ENCODE measurements around the gene FBN1.

FBN1 gene

GRCh38 chr15:48622237-48622636 lies 23.3 kb downstream of the FBN1 start:
- no peak for DNase-seq (ENCODE audit: low spot score)

GRCh38 chr15:48619446-48619845 lies 26.1 kb downstream of the FBN1 start:
- DNase-seq (ENCODE audit: low spot score), result no peak

- DNase-seq (ENCODE audit: low spot score), result no peak
Observed at GRCh38 chr15:48617619-48618018, 27.9 kb downstream of the FBN1 start.

GRCh38 chr15:48616216-48616615 lies 29.3 kb downstream of the FBN1 start:
- no peak for DNase-seq (ENCODE audit: low spot score)

DNA sequence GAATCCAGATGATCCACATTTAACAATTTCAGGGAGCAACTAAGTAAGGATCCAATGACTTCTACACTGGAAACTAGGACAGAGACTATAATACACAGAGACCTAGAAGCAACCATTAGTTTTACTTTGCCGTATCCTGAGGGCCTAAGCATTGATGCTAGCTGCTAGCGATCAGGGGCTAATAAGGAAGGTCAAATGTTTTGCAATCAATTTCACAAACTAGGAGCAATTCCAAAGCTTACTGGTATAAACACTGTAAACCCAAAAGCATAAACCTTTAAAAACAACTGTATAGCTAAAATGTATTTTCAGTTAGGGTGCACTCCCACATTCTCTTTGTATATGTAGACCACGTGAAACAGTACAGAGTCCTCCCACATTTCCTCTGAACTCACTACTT lies 31.5 kb downstream of the FBN1 start:
- no peak for DNase-seq (ENCODE audit: low spot score)

DNA sequence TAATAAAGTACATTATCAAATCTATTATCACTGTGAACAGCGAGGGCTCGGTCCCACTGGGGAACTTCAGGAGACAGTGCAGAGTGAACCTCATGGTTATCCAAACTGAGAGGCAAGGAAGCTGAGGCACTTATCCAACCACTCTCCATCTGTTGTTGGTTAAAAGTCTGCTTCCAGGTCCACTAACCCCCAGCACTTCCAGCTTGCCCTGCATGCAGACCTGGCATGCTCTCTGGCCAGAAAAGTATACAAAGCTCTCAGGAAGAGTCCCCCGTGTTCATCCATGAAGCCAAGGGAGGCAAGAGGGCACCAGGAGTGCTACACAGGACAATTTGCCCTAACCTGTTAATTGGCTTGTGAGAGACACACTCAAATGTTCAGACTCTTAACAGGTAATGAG lies 36.0 kb downstream of the FBN1 start:
- no peak for DNase-seq (ENCODE audit: low spot score)

DNA sequence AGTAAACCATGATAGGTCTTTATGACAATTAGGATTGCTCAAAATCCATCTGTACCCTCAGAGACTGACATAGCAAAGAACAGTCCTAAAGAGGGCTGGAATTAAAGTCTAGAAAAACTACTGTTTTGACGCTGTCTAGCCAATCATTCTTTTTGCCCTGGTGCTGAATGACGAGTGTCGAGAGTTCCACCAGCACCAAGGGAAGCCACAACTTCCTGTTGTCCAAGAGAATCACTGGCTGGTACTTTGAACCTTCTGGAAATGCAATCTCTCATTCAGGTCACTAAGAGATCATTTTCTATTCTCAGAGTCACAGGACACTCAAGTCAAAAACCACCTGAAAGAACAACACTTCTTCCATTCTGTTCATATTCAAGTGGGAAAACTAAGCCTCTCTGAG lies 37.7 kb downstream of the FBN1 start:
- no peak for DNase-seq (ENCODE audit: low spot score)

GRCh38 chr15:48604567-48604966 lies 40.9 kb downstream of the FBN1 start:
- no peak for DNase-seq (ENCODE audit: low spot score)

DNA sequence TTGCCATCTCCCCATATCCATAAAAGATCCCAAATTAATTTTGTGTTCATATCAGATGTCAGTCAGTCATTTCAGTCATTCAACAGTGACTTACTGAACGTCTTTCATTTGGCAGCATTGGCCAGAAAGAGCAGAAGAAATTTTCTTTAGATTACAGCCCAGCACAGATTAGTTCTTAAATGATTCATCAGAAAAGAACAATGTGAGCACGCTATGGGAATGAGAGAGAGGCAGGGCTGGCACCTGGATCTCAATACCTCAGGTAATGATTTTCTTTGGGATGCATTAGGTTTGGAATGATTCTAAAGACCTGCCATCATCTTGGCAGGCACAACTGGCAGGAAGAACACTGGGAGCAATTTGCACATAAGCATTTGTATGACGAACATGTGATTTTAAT lies 41.6 kb downstream of the FBN1 start:
- DNase-seq (ENCODE audit: low spot score), result no peak

DNA sequence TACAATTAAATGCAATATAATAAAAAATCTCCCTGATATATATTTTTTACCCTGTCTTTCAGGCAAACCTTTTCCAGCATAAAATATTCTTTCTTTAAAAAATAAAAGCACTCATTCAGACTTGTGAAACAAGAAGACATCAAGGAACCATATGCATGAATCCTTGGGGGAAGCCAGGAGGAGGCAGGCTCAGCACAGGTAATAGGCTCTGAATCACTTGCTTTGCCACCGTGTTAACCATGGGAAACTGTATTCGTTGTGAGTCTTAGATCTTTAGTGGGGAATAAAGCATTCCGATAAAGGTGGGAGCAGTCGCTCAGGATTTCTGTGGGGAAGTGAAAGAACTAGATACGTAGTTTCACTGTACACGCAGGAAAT lies 42.4 kb downstream of the FBN1 start:
- no peak for DNase-seq (ENCODE audit: low spot score)

GRCh38 chr15:48602358-48603122 lies 43.0 kb downstream of the FBN1 start:
- DNase-seq (ENCODE audit: low spot score), result no peak

GRCh38 chr15:48601095-48601494 lies 44.4 kb downstream of the FBN1 start:
- DNase-seq (ENCODE audit: low spot score), result no peak

DNA sequence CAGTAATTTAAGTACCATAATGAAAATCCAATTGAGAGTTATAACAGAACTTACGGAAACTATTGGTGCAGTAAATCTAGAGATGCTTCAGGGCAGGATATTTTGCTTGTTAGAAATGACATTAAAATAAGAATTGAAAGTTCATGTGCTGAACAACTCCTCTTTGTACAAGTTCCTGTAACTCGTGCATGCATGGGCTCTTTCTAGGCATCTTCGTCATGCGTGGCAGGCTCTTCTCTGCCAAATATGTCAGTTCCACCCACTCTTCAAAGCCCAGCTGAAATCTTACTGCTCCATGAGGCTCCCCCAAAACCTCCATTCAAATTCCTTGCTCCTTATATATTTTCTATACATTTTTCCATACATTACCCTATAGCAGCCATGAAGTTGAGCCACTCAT lies 48.7 kb downstream of the FBN1 start:
- DNase-seq (ENCODE audit: low spot score), result no peak

DNA sequence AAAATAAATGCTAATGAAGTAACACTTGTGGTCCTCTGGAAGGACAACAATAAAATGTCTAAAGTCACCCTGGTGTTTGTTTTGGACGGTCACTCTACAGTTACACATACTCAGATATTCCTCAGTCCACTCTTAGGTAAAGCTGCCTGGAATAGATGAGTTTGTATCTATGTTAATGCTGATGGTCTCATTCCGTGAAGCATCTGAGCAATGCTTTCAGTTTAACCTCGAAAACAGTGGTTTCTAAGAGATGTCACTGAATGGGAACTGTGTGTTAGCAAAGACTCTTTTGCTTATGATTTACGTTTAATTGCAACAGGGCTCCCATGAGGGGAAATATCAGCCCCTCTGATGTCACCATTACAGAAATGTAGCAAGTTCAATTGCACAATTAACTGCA lies 49.1 kb downstream of the FBN1 start:
- no peak for DNase-seq (ENCODE audit: low spot score)

DNA sequence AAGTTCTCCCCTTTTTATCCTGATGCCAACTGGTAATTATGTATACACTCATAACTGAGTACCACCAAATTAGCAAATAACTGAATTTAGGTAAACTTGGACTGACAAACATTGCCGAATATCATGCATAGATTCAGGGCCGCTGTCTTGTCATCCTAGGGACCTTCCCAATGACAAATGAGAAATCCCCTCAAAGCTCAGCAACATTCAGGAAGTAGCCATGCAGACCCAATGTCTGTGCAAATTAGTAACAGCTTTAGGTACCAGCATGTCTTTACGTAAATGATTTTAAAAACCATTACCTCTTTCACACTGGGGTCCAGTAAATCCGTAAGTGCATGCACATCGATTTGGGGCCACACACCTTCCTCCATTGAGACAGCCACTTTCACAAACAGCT lies 49.5 kb downstream of the FBN1 start:
- DNase-seq (ENCODE audit: low spot score), result no peak

GRCh38 chr15:48592933-48593332 lies 52.6 kb downstream of the FBN1 start:
- no peak for DNase-seq (ENCODE audit: low spot score)

GRCh38 chr15:48592221-48592731 lies 53.2 kb downstream of the FBN1 start:
- no peak for DNase-seq (ENCODE audit: low spot score)

DNA sequence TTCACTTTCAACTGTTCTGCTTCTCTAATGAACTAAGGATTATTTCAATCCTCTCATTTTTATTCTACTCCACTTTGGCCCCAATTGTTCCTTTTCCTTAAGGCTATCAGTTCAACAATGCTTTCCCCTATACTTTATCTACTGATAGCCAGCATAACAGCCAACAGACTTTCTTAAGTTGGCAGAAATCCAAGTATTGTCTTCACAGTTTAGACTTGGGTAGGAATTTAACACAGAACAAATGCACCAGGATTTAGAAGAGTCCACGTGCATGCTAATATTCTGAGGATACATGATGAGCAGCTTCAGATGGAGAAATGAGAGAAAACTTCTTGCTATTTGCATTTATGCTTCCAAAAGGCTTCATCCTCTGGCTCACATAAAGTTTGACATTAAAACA lies 54.8 kb downstream of the FBN1 start:
- no peak for DNase-seq (ENCODE audit: low spot score)

DNA sequence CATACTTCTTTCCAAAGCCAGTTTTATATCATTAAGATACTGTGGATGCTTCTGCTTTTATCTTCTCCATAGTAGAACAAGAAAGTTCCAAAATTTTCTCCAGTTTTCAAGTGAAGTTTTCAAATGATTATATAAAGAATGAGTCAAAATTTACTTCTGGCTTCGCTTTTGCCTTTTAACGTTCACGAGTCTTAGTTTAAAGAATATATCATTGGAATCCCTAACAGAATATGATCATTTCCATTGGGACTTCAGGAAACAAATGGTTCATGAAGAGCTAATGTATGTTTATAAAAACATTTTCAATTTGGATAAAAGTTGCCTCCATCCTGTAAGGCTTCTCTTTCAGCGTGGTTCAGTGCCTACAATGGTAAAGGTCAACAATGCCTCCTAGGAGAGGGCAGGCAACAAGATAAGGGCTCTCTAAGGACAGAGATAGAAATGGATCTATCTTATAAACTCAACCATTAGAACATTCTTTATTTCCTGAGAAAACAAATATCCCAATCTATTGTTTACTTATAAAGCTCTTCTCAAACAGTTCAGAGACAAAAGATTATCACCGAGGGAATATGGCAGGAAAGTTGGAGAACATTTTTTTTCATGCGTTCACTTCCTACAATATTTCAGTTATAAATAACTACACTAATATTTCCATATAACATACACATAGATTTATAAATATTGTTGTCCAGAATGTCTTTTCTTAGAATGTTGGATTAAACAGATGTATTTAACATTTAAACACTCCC lies 60.5 kb downstream of the FBN1 start:
- DNase-seq (ENCODE audit: low spot score), result no peak

DNA sequence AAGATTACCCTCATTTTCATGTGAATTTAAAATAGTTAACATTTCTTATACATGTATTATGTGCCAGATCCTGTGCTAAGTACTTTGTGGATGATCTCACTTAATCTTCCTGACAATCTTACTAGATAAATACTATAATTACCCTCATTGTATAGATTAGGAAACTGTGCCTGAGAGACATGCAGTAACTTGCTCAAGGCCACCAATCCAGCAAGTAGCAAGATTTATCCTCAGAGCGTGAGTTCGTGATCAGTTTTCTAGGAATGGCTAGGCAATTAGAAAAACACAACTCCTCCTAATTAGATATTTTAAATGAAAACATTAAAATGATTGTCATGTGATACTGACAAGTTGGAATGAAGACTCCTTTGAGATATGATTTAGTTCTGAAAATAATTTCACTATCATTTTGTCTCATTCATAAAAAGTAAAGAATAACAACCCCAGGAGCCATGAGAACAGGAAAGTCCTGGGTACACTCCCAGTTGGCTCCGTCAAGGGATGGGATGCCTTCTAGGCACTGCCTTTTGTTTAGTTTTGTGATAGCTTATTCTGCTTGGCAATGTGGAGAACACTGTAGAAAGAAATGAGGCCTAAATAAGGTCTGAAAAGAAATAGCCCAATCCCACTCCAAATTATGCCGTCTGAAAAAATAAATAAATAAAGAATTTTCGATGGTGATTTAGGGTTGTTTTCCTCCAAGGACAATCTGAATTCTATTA lies 61.3 kb downstream of the FBN1 start:
- DNase-seq (ENCODE audit: low spot score), result no peak

DNA sequence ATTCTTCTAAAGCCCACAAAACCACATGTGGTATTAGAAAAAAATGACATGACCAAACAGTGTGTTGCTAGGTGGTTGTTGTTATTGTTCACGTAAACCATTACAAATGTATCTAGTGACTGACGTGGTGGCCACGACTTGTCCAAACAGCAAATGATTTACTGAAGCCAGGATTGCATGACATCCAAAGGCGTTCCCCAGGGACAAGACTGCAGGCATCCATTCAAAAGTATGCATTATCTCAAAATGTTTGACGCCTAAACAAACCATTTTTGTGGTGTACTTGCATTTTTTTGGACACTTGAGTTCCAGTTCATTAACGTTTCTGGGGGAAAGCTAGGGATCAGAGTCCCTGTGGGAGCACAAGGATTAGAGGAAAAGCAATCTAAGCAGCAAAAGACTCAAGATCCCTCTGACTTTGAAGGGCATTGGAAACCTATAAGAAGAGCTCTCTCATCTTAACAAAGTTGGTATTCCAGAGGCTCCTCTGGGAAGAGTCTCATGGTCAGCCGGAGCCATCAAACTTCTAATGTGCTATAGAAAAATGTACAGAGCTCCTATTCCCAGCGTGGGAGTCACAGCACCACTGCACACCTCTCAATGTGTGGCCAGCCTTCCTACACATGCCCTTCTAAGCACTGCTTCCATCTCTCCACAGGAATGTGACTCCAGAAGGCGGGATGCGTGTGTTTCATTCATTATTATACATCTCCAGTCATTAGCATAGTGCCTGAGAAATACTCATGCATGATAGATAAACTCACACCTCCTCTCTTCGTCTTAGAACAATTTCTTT lies 62.9 kb downstream of the FBN1 start:
- peak; percentile 53 for DNase-seq (ENCODE audit: low spot score)

GRCh38 chr15:48581219-48581618 lies 64.3 kb downstream of the FBN1 start:
- DNase-seq (ENCODE audit: low spot score), result no peak

Data from SW480 (cell line).